HG03342 (cell line): ENCODE measurements around the gene TYW1.
"Not testable (repeated sequence)": the region's sequence is repeated elsewhere in the genome, so short reads cannot be mapped to it uniquely, and the experiment has no call there.

Experiments used
- ATAC-seq: cut with Tn5 transposase; IDR thresholded peaks from one replicate; pipeline ENCODE4 v1.9.1; 2021; ENCODE audit warnings: mild to moderate bottlenecking, moderate library complexity; ENCODE audit not compliant: unreplicated experiment

TYW1 gene

DNA sequence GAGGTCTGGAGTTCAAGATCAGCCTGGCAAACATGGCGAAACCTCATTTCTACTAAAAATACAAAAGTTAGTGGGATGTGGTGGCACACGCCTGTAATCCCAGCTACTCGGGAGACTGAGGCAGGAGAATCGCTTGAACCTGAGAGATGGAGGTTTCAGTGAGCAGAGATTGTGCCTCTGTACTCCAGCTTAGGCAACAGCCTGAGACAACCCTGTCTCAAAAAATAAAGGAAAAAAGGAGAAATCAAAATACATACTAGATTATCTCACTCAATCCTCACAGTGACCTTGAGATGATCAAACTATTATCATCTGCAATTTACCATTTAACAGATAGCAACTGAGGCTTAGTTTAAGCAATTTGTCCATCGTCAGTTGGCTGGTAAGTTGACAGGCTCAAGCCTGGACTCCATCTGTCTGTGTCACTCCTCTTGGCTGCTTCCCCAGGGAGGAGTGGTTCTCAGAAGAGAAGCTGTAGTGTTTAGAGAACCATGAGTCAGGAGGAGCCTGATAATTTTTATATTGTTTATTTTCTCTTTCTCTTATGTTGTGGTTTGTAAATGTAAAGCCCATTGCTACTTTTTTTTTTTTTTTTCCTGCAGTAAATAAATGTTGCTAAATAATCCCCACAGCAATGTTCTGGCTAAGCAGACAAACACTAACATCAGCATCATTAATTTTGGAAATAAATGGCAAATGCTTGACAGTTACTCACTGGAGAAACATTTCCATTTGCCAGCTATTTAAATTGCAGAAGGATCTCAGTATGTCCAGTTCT is 46.3 kb downstream of the TYW1 start:
- ATAC-seq, result not testable (repeated sequence)

GRCh38 chr7:67043559-67043930 is 46.9 kb downstream of the TYW1 start:
- ATAC-seq, result not testable (repeated sequence)

DNA sequence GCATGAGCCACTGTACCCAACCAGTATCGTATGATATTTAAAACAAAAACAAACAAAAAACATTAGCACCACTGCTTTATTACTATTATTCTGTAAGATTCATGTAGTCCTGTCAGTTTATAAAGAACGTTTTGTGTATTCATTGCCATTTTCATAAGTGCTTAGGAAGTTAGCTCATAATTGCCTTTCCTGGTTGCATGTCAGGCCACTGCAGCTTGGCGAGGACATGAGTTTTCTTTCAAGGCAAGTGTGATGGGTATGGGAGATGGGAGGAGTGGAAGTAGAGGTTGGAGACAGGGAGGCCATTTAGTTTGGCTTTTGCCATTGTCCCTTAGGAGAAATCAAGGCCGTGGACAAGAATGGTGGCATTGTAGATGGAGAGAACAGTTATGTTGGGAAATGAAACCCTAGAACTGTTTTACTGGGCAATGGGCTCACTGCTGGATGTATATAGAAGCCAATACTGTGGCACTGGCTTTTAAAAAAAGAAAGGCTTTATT is 48.9 kb downstream of the TYW1 start:
- ATAC-seq, result no peak

DNA sequence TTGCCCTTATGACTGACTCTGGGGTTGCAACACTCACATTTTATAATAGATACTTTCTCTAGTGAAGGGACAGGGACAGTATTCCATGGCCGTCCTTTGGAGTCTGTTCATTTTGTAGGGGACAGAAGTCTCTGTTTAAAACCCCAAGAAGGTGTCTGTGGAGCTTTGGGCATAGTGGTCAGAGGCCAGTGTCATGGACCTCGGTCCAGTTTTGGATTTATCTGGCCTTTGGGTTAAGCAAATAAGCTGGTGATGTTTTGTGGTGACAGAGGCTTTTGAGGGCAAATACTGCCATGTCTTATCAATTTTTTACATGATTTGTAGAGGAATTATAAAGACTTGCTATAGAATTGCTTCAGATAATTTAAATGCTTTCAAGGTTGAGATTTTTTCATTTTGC is 50.2 kb downstream of the TYW1 start:
- ATAC-seq, result not testable (repeated sequence)

DNA sequence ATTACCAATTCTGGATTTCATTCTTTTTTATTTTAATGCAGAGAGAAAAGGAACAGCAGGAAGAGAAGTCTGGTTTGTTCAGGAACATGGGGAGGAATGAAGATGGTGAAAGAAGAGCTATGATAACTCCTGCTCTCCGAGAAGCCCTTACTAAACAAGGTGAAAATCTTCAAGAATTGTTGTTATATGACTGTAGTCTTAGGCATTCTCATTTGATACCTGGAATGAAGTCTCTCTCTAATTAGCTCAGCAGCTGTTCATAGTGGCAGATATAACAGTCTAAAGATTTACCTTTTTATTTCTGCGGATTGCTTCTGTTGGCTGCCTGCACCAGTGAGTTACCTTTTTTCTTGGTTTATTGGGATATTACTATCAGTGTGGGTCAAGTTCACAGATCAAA is 53.3 kb downstream of the TYW1 start:
- not testable (repeated sequence) for ATAC-seq

- not testable (repeated sequence) for ATAC-seq
These were observed 55.5 kb downstream of the TYW1 start for GRCh38 chr7:67052161-67052560.

DNA sequence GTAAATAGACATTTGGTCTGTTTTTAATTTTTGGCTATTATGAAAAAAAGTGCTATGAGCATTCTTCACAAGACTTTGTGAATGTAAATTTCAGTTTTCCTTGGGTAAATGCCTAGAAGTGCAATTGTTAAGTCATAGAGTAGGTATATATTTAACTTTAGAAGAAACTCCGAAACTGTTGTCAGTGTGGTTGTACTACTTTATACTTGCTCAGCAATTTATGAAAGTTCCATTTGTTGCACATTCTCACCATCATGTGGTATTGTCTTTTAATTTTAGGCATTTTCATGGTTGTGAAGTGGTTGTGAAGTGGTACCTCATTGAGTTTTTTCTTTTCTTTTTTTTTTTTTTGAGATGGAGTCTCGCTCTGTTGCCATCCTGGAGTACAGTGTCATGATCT is 60.0 kb downstream of the TYW1 start:
- no peak for ATAC-seq

GRCh38 chr7:67061321-67061720 is 64.7 kb downstream of the TYW1 start:
- ATAC-seq, result not testable (repeated sequence)

DNA sequence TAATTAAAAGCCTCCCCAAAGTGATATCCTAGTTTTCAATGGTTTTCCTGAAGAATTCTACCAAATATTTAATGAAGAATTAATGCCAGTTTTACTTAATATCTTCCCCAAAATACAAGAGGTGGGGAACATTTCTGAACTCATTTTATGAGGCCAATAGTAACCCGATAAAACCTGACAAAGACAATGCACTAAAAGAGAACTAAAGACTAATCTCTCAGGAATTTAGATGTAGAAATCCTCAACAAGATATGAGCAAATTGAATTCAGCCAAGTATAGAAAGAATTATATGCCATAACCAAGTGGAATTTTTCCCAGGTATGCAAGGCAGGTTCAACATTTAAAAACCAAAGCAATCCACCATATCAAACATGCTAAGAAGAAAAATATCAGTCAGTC is 66.2 kb downstream of the TYW1 start:
- ATAC-seq, result not testable (repeated sequence)

DNA sequence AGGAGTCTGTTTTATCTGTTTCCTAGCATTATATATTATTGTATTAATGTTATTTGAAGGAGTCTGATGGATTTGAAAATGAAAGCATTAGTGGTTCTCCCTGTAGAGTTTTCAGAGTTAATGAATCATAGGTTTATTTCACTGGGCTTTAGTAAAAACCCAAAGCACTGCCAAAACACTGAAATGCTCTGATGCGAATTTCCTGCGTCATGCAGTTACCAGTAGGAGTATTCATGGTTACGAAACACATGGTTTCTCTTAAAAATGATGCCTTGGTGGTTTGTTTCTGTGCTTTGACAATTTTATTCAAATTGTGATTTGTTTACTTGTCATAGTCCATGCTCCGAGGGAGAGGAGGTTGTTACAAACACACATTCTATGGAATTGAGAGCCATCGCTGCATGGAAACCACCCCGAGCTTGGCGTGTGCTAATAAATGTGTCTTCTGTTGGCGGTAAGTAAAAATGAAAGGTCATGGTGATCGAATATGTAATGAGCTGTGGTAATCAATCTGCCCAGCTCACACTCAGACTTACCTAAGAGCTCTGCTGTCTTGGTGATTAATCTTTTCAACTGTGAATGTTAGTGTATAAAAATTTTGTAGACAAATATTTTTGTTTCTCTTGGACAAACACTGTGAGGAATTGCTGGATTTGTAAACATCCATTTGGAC is 70.5 kb downstream of the TYW1 start:
- ATAC-seq, result not testable (repeated sequence)

- not testable (repeated sequence) for ATAC-seq
These were observed 79.5 kb downstream of the TYW1 start for GRCh38 chr7:67076120-67076519.

DNA sequence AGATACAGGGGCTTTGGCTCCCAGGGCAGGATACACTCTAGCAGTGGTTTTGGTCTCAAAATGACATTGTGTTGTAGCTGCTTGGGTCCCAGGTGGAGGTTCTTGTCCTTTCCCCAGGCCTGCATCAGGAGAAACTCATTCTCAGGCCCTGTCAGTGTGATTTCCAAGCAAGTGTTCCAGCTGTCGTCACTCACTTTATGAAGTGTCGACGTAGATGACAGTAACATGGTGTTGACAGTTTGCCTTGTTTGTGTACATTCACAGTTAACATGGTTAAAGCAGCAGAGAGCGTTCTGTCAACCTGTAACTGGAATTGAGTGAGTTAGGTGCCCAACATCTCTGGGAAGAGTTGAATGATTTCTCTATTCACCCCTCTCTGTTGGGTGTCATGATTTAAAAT is 86.2 kb downstream of the TYW1 start:
- ATAC-seq, result not testable (repeated sequence)

DNA sequence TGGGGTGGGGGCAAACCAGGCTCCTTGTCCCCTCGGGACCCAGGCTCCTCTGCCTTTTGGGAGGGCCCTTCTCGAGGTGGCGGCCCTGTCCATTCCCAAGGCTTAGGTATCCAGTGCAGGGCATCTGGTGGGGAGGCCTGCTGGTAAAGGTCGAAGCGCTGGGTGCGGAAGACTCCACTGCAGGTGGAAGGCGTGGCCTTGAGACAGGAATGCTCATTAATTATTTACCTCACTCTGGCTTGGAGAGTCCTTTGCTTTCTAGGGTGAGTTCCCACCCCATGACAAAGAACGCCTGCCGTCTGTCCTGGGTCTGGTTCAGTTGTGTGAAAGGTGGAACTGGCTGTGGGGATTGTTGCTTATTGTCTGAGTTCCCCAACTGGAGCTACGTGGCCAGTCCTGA is 92.6 kb downstream of the TYW1 start:
- ATAC-seq, result not testable (repeated sequence)

GRCh38 chr7:67091053-67091452 is 94.4 kb downstream of the TYW1 start:
- not testable (repeated sequence) for ATAC-seq

DNA sequence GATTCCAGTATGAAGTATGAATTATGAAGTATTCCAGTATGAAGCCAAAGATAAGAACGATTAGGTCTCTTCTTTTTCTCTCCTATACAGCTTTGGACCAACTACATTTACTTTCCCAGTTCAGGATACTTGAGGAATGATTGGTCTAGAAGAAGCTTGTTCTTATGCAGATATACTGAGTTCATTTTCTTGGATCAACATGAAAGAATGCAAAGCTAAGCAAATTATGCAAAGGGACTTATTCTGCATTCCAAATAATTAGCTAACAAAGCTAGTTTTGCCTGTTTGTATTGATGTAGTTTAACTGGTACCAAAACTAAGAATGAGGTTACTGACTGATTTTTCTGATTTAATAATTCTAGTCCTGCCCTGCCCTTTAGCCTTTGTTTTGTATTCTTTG is 101.4 kb downstream of the TYW1 start:
- not testable (repeated sequence) for ATAC-seq

GRCh38 chr7:67099406-67099805 is 102.8 kb downstream of the TYW1 start:
- ATAC-seq, result not testable (repeated sequence)

- ATAC-seq, result not testable (repeated sequence)
These were observed 103.4 kb downstream of the TYW1 start for GRCh38 chr7:67100038-67100437.

DNA sequence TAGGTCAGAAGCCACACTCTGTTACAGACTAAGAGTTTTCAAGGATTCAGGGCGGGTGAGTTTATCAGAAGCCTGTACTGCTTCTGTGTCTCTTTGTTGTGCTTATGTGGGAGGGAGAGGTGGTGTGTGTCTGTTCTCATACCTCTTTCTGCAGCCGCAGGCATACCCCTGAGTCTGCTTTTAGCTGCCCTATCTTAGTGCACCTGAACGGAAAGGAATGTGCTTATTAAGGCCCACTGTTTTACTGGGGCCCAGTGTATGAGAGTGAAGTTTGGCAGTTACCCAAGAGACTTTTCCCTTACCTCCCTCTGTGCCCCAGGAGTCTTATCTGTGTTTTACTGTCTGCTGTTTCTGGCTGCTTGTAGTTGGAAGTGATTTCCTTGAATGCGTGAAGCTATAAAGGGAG is 104.3 kb downstream of the TYW1 start:
- ATAC-seq, result no peak

- ATAC-seq, result not testable (repeated sequence)
These were observed 108.3 kb downstream of the TYW1 start for GRCh38 chr7:67104937-67105336.

- no peak for ATAC-seq
These were observed 108.7 kb downstream of the TYW1 start for GRCh38 chr7:67105377-67105776.

- ATAC-seq, result not testable (repeated sequence)
These were observed 109.6 kb downstream of the TYW1 start for GRCh38 chr7:67106255-67106654.

GRCh38 chr7:67111342-67111741 is 114.7 kb downstream of the TYW1 start:
- ATAC-seq, result not testable (repeated sequence)
